ENCODE data around the gene IFNAR2.

IFNAR2 gene

DNA sequence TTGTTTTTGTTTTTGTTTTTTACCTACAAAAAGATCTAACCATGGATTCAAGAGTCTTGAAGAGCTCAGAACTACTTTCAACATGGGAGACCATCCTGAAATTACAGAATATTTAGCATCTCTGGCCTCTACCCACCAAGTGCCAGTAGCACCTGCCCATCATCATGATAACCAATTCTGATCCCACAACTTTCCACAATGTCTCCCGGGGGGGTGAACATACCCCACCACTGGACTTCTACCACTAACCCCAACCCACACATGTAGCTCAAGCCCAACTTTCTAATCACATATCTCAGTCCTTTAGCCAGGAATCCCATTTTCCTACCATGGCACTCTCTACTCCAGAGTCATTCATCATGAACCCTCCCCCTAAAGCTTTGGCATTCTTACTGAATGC, 15.7 kb upstream of the IFNAR2 start (continued):
- no peak for TF ChIP-seq ZNF48 (tag by site-specific recombination; IDR thresholded peaks at IDR 0.05)
- no peak for TF ChIP-seq ZBTB48 (tag by site-specific recombination; IDR thresholded peaks at IDR 0.05)
- no peak for TF ChIP-seq TCF7L2 (IDR thresholded peaks at IDR 0.05; ENCODE audit: borderline replicate concordance, low read depth, low read length)

DNA sequence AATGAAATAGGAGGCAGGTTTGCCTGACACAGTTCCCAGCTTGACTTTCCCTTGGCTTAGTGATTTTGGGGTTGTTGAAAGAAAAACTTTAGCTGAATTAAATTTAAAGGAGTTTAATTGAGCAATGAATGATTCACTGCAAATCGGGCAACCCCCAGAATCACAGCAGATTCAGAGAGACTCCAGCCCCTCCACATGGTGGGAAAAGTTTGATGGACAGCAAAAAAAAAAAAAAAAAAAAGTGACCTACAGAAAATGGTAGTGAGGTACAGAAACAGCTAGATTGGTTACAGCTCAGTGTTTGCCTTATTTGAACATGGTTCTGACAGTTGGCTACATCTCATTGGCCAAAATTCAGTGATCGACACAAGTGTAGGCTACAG, 12.6 kb upstream of the IFNAR2 start:
- Histone ChIP-seq H3K9me3 (ENCODE audit: control insufficient read depth, insufficient read depth, low read depth, low read length) (no peaks in the 10 kb centered on the region), H3K36me3 (ENCODE audit: control insufficient read depth in 2 of 2, insufficient read depth in 1 of 2, low read length in 2 of 2) (no peaks in the 10 kb centered on the region), H3K4me1 (ENCODE audit: control insufficient read depth, insufficient read depth, low read length) (no peaks in the 10 kb centered on the region), H3K4me3 (ENCODE audit: low read depth, low read length) (no peak overlapping the region), H3K27ac (ENCODE audit: extremely low read depth, low read depth, low read length) (no peak overlapping the region)
- TF ChIP-seq ZNF561 (tag by site-specific recombination; IDR thresholded peaks at IDR 0.05; ENCODE audit: borderline replicate concordance): no peak
- no peak for TF ChIP-seq ZNF514 (tag by site-specific recombination; IDR thresholded peaks at IDR 0.05)
- TF ChIP-seq ZNF501 (tag by site-specific recombination; IDR thresholded peaks at IDR 0.05): no peak
- TF ChIP-seq, protein P1, sequence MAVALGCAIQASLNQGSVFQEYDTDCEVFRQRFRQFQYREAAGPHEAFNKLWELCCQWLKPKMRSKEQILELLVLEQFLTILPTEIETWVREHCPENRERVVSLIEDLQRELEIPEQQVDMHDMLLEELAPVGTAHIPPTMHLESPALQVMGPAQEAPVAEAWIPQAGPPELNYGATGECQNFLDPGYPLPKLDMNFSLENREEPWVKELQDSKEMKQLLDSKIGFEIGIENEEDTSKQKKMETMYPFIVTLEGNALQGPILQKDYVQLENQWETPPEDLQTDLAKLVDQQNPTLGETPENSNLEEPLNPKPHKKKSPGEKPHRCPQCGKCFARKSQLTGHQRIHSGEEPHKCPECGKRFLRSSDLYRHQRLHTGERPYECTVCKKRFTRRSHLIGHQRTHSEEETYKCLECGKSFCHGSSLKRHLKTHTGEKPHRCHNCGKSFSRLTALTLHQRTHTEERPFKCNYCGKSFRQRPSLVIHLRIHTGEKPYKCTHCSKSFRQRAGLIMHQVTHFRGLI (tag by site-specific recombination; IDR thresholded peaks at IDR 0.05): no peak
- no peak for TF ChIP-seq ZNF223 (tag by site-specific recombination; IDR thresholded peaks at IDR 0.05)
- TF ChIP-seq ZNF394 (tag by site-specific recombination; IDR thresholded peaks at IDR 0.05; ENCODE audit: borderline replicate concordance): no peak
- TF ChIP-seq ZSCAN30 (tag by site-specific recombination; IDR thresholded peaks at IDR 0.05): no peak
- TF ChIP-seq ZBTB1 (tag by site-specific recombination; IDR thresholded peaks at IDR 0.05): no peak
- TF ChIP-seq KLF1 (tag by site-specific recombination; IDR thresholded peaks at IDR 0.05): no peak
- TF ChIP-seq TCF7L2 (IDR thresholded peaks at IDR 0.05; ENCODE audit: borderline replicate concordance, low read depth, low read length): no peak
- no peak for TF ChIP-seq ZNF335 (tag by site-specific recombination; conservative IDR thresholded peaks at IDR 0.05)
- TF ChIP-seq YY2 (tag by site-specific recombination; IDR thresholded peaks at IDR 0.05): no peak
- no peak for TF ChIP-seq ZNF121 (tag by site-specific recombination; IDR thresholded peaks at IDR 0.05)
- POLR2A ChIA-PET: interaction anchor here (0.7 kb wide), 2 partner anchors 51 to 129 kb away, joined by 3 to 5 read pairs; no protein-coding TSS in a partner anchor
- CTCF ChIA-PET: interaction anchor here (0.6 to 1.1 kb wide), 3 partner anchors 11 to 228 kb away, joined by 3 to 6 read pairs (median 6); no protein-coding TSS in a partner anchor

DNA sequence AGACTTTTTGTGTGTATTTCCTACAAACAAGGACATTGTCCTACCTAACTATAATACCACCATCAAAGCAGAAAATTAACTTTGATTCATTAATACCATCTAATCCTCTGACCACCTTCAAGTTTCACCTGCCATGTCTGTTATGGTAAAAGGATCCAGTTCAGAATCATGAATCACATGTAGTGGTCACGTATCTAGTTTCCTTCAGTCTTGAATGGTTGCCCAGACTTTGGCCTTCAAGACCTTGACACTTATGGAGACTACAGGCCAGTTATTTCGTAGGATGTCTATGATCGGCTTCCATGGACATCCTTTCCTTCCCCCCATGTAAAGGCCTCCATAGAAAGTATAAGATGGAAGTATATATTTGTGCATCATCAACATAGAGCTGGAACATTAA, 10.4 kb upstream of the IFNAR2 start:
- Histone ChIP-seq H3K27ac (ENCODE audit: extremely low read depth, low read depth, low read length) (no peak overlapping the region), H3K9me3 (ENCODE audit: control insufficient read depth, insufficient read depth, low read depth, low read length) (no peaks in the 10 kb centered on the region), H3K4me1 (ENCODE audit: control insufficient read depth, insufficient read depth, low read length) (no peaks in the 10 kb centered on the region), H3K4me3 (ENCODE audit: low read depth, low read length) (no peak overlapping the region), H3K36me3 (ENCODE audit: control insufficient read depth in 2 of 2, insufficient read depth in 1 of 2, low read length in 2 of 2) (no peaks in the 10 kb centered on the region)
- TF ChIP-seq ZNF223 (tag by site-specific recombination; IDR thresholded peaks at IDR 0.05) (no peak), ZBTB1 (tag by site-specific recombination; IDR thresholded peaks at IDR 0.05) (no peak), REPIN1 (tag by site-specific recombination; IDR thresholded peaks at IDR 0.05; ENCODE audit: low read depth) (no peak), ZNF776 (tag by site-specific recombination; IDR thresholded peaks at IDR 0.05; ENCODE audit: borderline replicate concordance) (no peak), MZF1 (tag by site-specific recombination; IDR thresholded peaks at IDR 0.05; ENCODE audit: borderline replicate concordance) (no peak), ATF2 (tag by site-specific recombination; IDR thresholded peaks at IDR 0.05; ENCODE audit: low read depth) (no peak)
- TF ChIP-seq, protein P2, sequence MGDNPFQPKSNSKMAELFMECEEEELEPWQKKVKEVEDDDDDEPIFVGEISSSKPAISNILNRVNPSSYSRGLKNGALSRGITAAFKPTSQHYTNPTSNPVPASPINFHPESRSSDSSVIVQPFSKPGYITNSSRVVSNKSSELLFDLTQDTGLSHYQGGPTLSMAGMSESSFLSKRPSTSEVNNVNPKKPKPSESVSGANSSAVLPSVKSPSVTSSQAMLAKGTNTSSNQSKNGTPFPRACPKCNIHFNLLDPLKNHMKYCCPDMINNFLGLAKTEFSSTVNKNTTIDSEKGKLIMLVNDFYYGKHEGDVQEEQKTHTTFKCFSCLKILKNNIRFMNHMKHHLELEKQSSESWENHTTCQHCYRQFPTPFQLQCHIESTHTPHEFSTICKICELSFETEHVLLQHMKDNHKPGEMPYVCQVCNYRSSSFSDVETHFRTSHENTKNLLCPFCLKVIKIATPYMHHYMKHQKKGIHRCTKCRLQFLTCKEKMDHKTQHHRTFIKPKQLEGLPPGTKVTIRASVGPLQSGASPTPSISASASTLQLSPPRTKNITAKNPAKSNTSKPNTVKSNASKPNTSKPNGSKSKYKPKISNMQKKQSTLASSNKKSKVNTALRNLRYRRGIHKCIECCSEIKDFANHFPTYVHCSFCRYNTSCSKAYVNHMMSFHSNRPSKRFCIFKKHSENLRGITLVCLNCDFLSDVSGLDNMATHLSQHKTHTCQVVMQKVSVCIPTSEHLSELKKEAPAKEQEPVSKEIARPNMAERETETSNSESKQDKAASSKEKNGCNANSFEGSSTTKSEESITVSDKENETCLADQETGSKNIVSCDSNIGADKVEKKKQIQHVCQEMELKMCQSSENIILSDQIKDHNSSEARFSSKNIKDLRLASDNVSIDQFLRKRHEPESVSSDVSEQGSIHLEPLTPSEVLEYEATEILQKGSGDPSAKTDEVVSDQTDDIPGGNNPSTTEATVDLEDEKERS (tag by site-specific recombination; IDR thresholded peaks at IDR 0.05): no peak
- ChIA-PET CTCF (interaction anchor here (0.5 to 2.2 kb wide), 3 partner anchors 23 to 448 kb away, joined by 3 to 5 read pairs (median 4); partner anchors contain the start of gene PAXBP1), POLR2A (interaction anchor here (0.7 kb wide), 1 partner anchor 27 kb away, joined by 3 read pairs; no protein-coding TSS in a partner anchor)
